PC-9 (cell line): ENCODE results near the gene UNC13B.

Experiments
- EZH2 ChIP-seq: fragments of 200-600 bp; sonication (generic); IDR thresholded peaks from 2 replicates; pipeline ENCODE4 v1.8.0; 2017; ENCODE audit warnings: antibody characterized with exemption, low read depth
- TF ChIP-seq, protein P1 (sequence below): fragments of 200-600 bp; sonication (generic); conservative IDR thresholded peaks from 2 replicates; pipeline ENCODE4 v1.6.1; 2017; ENCODE audit warnings: mixed run types, antibody characterized with exemption, mild to moderate bottlenecking, moderate library complexity

DNA sequence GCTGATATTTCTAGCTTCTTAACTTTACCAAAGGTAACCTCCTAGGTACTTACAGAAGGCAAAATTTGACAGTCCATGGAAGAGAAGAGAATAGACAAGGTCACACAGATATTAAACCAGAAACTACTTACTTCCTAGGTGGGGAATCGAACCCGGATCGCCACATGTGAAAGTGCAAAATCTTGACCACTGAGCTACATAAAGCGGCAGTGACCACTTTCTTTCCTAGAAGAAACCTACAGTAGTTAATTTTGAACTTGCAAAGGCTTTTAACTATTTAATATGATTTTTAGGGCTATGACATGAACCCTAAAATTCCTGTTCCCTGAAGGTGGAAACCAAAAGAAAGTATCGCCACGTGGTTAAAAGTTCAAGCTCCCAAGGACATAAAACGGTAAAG lies 25.8 kb upstream of the UNC13B start:
- TF ChIP-seq, protein P1, sequence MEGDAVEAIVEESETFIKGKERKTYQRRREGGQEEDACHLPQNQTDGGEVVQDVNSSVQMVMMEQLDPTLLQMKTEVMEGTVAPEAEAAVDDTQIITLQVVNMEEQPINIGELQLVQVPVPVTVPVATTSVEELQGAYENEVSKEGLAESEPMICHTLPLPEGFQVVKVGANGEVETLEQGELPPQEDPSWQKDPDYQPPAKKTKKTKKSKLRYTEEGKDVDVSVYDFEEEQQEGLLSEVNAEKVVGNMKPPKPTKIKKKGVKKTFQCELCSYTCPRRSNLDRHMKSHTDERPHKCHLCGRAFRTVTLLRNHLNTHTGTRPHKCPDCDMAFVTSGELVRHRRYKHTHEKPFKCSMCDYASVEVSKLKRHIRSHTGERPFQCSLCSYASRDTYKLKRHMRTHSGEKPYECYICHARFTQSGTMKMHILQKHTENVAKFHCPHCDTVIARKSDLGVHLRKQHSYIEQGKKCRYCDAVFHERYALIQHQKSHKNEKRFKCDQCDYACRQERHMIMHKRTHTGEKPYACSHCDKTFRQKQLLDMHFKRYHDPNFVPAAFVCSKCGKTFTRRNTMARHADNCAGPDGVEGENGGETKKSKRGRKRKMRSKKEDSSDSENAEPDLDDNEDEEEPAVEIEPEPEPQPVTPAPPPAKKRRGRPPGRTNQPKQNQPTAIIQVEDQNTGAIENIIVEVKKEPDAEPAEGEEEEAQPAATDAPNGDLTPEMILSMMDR: no peak
- TF ChIP-seq EZH2: no peak
